GM13976 (cell line): Measurements from ENCODE around the gene SDCBP2.
"Not testable (repeated sequence)": the region's sequence is repeated elsewhere in the genome, so short reads cannot be mapped to it uniquely, and the experiment has no call there.

Experiments
- DNase-seq: peaks from one replicate; pipeline ENCODE4 v3.0.0; 2012; ENCODE audit warnings: low spot score
- CTCF ChIP-seq: IDR thresholded peaks from 2 replicates; pipeline ENCODE4 v1.5.1; 2012; ENCODE audit warnings: borderline replicate concordance, mild to moderate bottlenecking; ENCODE audit not compliant: insufficient read depth; ENCODE audit errors: extremely low read depth, missing control alignments, control extremely low read depth
- in situ Hi-C: fragments of 300-500 bp; cut with MboI; formaldehyde crosslinking; loops from one replicate; pipeline ENCODE4 v1.12.0; 2022; ENCODE audit warnings: low sequenced_read_pairs, mixed read lengths, inconsistent platforms; ENCODE audit not compliant: unreplicated experiment

Gene SDCBP2

DNA sequence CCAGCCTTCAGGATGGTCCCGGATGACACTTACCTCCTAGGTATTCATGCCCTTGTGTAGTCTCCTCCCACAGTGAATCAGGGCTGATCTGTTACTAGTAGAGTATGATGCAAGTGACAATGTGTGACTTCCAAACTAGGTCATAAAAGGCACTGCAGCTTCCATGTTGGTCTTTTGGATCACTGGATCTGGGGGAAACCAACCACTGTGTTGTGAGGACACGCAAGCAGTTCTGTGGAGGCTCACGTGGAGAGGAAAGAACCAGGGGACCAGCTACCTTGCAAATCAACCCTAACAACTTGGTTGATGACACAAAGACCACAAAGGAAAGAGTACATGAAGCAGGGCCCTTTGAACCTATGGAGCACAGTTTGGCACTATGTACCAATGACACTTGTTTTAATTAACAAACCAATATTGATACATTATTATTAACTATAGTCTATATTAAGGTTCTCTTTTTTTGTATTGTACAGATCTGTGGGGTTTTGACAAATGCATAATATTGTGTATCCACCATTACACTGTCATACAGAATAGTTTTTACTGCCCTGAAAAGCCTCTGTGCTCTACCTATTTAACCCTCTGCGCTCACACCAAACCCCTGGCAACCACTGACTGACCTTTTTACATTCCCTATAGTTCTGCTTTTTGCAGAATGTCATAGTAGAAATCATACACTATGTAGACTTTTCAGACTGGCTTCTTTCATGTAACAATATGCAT is 16.3 kb upstream of the SDCBP2 start:
- TF ChIP-seq CTCF, result no peak
- in situ Hi-C loops, result no loop called here

DNA sequence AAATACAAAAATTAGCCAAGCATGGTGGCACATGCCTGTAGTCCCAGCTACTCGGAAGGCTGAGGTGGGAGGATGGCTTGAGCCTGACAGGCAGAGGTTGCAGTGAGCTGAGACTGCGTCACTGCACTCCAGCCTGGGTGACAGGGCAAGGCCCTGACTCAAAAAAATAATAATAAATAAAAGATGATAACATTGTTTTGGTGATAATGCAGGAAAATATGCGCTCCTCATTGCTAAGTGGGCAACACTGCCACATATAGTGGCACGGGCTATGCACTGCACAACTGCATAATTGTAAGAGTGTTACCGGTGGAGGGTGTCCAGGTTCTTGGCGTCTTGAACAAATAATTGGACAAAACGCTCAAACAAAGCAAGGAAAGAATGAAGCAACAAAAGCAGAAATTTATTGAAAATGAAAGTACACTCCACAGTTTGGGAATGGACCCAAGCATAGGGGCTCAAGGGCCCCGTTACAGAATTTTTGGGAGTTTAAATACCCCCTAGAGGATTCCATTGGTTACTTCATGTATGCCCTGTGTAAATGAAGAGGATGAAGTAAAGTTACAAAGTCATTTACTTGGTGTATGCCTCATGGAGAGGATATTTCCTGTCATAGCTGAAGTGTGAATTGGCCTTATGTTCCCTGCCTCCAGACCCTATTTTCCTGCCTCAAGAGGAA is 14.6 kb upstream of the SDCBP2 start:
- in situ Hi-C loops, DNase-seq: not testable (repeated sequence)

More for the DNA sequence above, 16.3 kb upstream of the SDCBP2 start:
- DNase-seq, result no peak

DNA sequence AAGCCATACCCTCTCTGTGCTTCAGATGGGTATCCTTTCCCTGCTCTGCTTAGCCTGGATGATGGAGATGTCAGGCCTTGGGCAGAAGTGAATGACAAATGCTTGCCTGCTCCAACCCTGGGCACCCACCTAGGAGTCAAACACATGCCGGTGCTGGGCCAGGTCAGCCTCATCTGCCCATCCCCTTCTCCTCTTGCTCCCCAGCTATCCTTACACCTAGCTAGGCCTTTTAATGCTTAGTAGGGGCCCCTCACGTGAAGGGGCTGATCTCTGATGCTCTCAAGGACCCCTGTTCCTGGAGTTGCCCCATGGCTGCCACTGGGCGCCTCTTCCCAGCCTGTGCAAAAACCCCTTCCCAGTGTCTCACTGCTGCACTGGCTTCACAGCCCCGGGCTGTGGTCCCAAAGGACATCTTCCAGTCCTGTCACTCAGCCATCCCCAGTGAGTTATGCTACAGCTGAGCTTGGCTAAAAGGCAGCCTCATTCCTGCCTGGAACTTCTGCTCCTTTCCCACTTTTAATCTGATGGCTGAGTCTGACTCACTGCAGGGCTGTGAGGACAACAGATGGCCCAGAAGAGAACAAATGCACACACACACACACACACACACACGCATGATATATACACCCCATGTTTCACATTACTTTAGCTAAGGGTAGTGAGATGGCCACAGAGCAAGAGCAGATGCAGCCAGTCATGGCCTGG is 12.8 kb upstream of the SDCBP2 start:
- no peak for DNase-seq
- in situ Hi-C loops, result no loop called here
- TF ChIP-seq CTCF, result no peak

GRCh38 chr20:1338801-1339200 is 9.9 kb upstream of the SDCBP2 start:
- no peak for TF ChIP-seq CTCF
- in situ Hi-C loops, result no loop called here
- DNase-seq, result no peak

GRCh38 chr20:1338096-1338495 is 9.2 kb upstream of the SDCBP2 start:
- DNase-seq, result no peak
- TF ChIP-seq CTCF, result no peak
- in situ Hi-C loops, result no loop called here

- no peak for TF ChIP-seq CTCF
- no peak for DNase-seq
- in situ Hi-C loops, result no loop called here
These were observed 8.5 kb upstream of the SDCBP2 start for GRCh38 chr20:1337441-1337840.
